Measurements from ENCODE around the gene ZBTB49.
A peak's percentile ranks its signal among the peaks of the same experiment; 100 is the strongest.
"Not testable (repeated sequence)": the region's sequence is repeated elsewhere in the genome, so short reads cannot be mapped to it uniquely, and the experiment has no call there.

Gene ZBTB49, protein sequence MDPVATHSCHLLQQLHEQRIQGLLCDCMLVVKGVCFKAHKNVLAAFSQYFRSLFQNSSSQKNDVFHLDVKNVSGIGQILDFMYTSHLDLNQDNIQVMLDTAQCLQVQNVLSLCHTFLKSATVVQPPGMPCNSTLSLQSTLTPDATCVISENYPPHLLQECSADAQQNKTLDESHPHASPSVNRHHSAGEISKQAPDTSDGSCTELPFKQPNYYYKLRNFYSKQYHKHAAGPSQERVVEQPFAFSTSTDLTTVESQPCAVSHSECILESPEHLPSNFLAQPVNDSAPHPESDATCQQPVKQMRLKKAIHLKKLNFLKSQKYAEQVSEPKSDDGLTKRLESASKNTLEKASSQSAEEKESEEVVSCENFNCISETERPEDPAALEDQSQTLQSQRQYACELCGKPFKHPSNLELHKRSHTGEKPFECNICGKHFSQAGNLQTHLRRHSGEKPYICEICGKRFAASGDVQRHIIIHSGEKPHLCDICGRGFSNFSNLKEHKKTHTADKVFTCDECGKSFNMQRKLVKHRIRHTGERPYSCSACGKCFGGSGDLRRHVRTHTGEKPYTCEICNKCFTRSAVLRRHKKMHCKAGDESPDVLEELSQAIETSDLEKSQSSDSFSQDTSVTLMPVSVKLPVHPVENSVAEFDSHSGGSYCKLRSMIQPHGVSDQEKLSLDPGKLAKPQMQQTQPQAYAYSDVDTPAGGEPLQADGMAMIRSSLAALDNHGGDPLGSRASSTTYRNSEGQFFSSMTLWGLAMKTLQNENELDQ

DNA sequence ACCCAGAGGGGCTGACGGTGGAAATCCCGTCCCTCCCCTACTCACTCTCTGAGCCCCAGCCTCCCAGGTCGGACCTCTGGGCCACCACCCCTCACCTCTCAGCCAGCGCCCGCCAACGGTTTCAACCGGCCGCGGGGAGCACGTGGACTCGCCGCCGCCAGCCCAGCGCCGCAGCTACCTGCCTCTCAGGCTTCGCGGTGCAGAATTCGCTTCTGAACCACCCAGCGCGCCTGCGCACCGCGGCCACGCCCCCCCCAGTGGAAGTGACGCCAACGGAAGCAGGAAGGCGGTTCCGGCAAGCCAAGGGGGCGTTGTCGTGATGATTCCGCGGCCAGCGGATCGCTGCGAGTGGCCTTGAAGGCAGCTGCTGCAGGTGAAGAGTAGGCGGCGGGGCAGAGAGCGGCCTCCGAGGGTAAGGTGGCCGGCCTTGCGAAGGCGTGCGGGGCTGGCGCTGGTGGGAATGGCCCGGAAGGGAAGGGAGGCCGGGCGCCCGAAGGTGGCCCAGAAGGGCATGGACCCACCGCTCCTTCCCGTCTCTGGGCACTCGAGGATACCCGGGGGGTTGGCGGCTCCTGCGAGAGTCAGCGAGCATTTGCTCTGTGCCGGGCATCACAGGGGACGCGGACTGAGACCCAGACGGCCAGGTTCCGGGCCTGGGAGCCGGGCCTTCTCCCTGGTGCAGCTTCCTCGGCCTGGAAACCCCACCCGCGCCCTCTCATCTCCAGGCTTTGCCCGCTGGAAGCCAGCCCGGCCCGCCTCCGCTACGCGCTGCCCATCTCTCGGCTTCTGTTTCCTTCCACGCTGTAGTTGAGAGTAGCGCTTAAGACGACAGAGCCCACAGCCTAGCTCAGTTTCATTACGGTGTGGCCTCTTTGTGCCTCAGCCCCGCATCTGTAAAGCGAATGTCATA is at the start of gene ZBTB49, which contains the start of gene LYAR:
Gene ZBTB49 (plus strand): TSS at position 311 of the 910 bp plus-strand sequence. CDS start 9,695 bp downstream, outside the sequence.
Gene LYAR (minus strand): TSS at position 214 of the 910 bp plus-strand sequence. CDS start 6,412 bp downstream, outside the sequence.
- peak; percentile 59 for DNase-seq (ENCODE audit: low read depth)

DNA sequence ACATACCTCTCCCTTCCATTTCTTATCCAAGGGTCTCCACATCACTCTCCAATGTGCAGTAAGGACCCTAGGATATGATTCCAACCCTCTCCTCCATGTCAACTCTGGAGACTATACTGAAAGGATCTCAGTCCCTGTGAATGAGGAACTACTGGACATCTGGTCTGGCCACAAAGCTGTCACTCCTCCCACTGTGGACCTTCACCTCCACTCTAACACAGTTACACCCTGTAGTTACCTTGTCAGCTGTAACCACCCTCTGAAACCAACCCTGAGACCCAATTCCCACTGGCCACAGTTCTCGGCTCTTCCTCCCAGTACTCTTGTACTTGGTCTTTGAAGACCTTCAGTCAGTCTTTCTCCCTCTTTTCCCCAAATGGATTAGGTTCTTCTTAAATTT is 44.9 kb upstream of the ZBTB49 start:
- no peak for DNase-seq (ENCODE audit: low read depth)

DNA sequence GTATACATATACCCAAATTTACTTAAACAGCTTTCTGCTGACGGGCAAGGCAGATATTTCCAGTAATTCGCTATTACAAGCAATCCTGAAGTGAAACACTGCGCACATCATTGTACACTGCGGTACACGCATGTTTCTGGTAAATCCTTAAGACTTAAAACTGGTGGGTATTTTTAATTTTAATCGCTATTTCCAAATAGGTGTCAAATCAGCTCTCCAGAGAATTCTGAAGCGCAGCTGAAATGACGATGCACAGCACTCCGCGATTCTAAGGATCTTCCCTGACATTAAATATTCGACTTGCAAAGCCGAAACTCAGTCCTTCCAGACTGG is 42.4 kb upstream of the ZBTB49 start:
- no peak for DNase-seq (ENCODE audit: low read depth)

DNA sequence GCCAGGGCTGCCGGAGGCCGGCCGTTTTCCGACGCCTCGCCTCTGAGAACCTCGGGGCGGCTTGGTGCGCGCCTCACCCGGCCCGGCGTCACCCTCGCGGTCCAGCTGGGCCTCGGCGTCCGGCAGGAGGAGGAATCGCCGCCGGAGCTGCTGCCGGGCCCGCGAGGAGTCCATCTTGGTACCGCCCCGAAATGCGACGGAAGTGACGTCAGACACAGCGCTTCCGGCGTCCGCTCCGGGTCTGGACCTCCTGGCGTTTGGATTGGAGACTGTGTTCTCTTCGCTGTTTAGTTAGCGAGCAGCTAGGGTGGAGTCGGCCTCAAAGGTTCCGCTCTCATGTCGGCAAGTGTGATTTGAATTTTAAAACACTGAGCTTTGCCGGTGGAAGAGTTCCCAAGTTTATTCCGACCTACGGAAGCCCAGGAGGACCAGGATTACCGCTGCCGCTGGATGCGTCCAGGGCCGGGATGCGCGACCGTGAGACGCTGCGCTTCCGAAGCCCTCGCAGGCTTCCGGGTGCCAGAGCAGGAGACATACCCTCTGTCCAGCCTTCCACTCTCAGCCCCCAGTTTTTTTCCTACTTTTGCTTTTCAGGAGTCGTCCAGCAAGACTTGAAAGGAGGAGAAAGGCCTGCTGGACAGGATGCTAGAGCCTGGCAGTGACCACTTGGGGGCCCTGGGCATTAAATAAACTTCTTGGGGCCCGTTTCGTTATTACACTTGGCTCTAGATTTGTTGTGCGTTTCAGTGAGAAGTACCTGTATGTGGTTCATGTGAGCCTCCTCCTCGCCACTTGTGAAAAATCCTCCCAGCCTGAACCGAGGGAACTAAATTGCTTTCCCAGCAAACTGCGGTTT is 41.8 kb upstream of the ZBTB49 start, which contains the start of gene TMEM128:
Gene TMEM128 (minus strand): TSS at position 195 of the 856 bp plus-strand sequence. CDS start 21 bp downstream, at position 174.
- DNase-seq (ENCODE audit: low read depth) = peak; percentile 64

DNA sequence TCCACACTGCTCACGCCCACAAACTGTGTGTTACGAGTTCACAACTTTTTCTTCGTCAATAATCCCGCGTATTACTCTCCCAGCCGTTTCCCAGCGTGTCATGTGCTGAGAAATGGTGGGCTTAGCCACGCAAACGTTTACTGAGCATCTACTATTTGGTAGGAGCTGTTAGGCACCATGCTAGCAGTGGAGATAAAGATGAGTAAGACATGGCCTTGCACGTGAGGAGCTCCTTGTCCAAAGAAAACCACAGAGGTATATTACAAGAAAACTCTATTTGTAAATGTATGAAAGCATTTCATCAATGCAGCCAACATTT is 41.2 kb upstream of the ZBTB49 start:
- no peak for DNase-seq (ENCODE audit: low read depth)

DNA sequence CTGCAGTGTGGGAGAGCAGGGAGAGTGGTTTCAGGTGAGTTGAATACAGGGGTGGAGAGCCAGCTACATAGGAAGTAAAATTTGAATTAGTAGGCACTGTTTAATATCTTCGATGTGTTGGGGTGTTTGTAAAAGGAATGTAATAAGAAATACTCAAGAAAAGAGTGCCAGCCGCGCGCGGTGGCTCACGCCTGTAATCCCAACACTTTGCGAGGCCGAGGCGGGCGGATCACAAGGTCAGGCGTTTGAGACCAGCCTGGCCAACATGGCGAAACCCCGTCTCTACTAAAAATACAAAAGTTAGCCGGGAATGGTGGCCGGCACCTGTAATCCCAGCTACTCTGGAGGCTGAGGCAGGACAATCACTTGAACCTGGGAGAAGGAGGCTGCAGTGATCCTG is 40.7 kb upstream of the ZBTB49 start:
- not testable (repeated sequence) for DNase-seq (ENCODE audit: low read depth)

DNA sequence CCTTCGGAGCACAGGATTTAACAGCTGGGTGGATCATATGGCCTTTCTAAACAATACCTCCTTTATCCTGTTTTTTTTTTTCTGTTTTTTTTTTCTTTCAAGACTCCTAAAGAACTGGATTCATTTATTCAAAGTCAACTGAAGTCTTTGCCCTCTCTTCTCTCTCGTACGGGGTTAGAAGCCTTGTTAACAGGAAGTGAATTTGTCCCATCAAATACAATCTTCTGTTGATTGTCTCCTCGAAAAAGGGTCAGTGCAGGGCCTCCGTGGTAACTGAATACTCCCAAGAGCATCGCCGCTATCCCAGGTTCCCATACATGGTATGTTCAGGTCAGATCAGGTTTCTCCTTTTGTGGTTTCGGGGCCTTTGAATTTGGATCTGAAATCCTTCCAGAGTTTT is 40.2 kb upstream of the ZBTB49 start:
- DNase-seq (ENCODE audit: low read depth) = no peak

DNA sequence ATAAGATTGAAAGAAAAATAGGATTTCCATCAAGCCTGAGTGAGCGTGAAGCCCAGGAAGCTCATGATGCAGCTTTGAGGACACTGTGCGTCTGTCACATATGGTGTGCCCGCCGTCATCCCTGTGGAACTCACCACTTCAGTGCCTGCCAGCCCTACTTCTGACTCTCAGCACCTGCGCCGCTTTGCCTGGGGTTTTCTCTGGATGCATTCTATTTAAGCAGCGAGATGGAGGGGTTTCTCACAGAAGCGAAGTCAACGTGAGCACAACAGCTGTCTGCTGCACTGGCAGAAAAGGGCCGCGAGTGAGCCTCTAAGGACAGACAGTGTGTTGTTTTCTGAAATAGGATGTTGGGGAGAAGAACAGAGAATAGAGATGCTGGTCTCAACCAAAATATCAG is 35.9 kb upstream of the ZBTB49 start:
- DNase-seq (ENCODE audit: low read depth) = no peak

DNA sequence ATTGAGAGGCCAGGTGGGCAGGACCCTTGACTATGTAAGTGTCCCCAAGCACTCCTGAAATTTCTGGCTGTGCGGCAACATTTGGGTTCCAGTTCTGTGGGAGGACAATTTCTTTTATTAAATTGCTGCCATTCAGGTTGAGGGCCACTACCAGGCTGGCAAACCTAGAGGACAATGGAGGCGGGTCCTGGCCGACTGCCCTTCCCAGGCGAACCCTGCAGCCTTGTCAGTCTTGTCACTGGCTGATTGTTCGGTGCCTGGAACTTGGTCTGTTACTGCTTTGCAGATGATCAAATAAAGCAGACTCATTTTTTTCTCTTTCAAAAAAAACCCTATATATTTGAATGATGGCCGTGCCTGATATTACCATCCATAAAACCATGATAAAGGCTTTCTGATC is 35.4 kb upstream of the ZBTB49 start:
- no peak for DNase-seq (ENCODE audit: low read depth)

DNA sequence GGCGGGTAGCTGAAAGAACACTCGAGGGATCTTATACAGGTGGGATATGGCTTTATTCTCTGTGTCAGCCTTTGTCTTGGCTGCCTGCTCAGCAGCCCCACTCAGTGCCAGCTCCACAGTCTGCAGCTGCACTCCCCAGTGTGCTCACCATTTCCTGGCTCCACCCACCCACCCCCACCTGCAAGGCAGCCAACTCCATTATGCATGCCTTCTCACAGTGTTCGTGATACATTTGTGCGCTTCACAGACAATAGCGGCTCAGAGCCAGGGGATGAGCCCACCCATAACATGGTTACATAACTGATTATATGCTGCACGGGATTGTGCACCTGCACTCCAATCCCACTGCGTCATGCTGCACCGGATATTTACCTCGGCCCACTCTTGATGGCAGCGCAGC is 33.3 kb upstream of the ZBTB49 start:
- DNase-seq (ENCODE audit: low read depth) = no peak

DNA sequence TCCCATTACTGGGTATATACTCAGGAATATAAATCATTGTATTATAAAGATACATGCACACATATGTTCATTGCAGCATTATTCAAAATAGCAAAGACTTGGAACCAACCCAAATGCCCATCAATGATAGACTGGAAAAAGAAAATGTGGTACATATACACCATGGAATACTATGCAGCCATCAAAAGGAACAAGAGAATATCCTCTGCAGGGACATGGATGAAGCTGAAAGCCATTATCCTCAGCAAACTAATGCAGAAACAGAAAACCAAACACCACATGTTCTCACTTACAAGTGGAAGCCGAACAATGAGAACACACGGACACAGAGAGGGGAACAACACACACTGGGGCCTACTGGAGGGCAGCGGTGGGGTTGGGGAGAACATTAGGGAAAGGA is 32.3 kb upstream of the ZBTB49 start:
- not testable (repeated sequence) for DNase-seq (ENCODE audit: low read depth)

DNA sequence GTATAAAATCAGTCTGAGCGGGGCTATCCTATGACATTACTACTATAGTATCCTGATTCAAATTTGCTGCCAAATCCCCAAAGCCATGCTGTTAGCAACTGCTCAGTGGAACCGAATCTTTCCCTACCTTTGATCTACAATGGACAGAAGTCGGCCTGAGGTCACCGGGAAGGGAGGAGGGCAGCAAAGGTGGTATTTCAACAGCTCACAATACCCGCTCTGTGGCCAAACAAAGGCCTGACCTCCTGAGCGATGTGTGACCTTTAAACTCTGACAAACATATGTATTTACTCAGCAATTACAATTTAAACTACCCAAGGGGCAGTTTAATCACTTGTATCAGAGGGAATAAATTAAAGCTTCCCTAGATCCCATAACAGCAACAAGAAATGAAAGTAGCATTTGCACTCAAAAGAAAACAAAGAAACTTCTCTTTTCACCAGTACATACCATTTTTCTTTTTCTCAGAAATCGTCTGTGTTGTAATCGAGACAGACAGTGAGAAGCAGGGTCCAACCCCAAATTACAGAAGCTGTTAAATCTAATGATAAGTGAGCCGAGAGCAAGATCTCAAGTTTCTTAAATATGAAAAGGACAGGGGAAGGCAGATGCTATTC is 30.5 kb upstream of the ZBTB49 start:
- no peak for DNase-seq (ENCODE audit: low read depth)

DNA sequence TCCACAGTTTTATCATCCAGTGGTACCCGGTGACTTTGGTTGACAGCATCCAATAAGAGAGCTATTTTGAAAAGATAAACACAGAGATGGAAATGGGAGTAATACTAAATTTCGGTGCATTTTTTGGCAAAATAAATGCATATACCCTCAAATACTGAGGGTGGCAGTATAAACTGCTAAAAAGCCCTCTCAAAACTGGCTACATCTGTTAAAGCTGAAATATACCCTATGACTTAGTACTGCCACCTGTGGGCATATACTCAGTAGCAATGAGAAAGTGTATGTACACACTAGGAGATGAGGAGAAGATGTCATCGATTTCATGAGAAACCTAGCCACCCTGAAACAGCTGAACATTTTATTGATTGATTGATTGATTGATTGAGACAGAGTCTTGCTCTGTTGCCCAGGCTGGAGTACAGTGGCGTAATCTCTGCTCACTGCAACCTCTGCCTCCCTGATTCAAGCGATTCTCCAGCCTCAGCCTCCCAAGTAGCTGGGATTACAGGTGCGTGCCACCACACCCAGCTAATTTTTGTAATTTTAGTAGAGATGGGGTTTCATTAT is 29.8 kb upstream of the ZBTB49 start:
- no peak for DNase-seq (ENCODE audit: low read depth)

DNA sequence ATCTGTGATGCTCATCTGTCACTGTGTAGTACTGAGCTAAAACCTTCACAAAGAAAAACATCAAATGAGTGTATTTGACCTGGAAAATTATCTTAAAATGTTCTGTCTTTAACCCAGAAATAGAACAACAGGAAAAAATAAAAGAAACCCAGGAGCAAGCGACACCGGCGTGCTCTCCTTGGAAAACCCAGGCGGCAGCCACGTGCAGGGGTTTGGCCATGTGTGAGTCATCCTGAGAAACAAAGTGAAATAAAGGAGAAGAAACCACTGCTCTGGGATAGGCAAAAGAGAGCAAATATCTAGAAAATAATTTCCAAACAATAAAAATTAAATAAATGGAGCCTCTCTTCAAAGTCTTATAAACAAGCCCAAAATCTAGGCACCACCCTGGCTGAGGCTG is 22.1 kb upstream of the ZBTB49 start:
- no peak for DNase-seq (ENCODE audit: low read depth)

DNA sequence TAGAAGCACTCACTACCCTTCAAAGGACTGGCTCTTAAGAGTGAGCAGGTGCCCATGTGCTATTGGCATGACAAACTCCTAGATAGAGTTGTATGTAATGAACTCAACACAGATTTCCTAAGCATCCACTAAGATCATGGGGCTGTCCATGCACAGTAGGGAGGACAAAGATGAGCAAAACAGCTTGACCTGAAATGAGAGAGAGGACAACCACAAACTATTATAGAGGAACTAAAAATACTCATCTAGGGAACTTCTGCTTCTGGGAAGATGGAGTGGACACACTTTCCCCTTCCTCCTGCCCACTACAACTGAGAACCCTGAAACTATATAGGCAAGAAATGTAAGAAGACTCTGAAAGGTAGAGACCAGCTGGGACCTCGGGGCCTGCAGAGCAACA is 21.3 kb upstream of the ZBTB49 start:
- no peak for DNase-seq (ENCODE audit: low read depth)

DNA sequence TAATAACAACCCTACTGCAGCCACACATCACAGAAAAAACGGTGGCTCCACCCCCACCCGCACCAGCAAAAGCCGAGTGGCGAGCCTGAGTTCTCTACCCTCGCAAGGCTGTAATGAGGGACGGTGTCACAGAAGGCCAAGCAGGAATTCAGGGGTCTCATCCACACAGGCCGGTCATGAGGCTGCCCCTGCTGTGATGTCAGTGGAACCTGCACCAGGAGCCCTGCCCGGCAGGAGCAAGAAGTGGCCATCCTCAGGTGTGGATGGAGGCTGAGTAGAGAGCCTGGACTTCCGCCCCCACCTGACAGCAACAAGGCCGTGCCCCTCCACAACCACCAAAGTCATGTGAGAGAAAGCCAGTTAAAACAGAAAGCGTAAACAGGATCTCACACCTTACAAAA is 20.7 kb upstream of the ZBTB49 start:
- DNase-seq (ENCODE audit: low read depth) = no peak

DNA sequence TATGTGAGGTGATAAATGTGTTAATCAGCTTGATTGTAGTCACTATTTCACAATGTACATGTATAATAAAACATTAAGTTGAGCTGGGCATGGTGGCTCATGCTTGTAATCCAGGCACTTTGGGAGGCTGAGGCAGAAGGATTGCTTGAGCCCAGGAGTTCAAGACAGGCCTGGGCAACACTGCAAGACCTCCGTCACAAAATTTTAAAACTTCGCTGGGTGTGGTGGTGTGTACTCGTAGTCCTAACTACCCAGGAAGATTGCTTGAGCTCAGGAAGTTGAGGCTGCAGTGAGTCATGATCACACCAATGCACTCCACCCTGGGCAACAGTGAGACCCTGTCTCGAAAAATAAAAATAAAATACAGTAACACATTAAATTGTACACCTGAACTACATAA is 20.2 kb upstream of the ZBTB49 start:
- no peak for DNase-seq (ENCODE audit: low read depth)

DNA sequence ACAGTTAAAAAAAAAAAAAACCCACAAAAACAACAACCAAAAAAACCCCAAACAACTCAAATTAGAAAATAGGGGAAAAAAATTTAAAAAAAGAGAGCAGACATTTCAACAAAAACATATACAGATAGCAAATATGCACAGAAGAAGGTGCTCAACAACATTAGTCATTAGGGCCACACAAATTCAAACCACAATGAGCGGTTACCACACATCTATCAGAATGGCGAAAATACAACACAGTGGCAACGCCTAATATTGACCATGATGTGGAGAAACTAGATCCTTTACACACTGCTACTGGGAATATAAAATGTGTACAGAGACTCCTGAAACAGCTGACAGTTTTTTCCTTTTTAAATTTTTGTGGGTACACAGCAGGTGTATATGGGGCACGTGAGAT is 19.5 kb upstream of the ZBTB49 start:
- DNase-seq (ENCODE audit: low read depth) = no peak

DNA sequence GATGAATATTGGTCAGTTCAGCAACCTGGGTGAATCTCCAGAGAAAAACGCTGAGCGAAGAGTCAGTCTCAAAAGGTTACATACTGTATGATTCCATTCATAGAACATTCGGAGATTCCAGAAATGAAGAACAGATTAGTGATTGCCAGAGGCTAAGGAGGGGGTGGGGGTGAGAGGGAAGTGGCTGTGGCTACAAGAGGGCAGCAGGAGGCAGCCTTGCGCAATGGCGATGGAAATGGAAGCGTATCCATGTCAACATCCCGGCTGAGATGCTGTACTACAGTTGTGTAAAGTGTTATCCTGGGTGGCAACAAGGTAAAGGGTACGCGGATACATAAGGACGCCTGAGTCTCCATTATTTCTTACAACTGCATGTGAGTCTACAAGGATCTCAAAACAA is 18.1 kb upstream of the ZBTB49 start:
- DNase-seq (ENCODE audit: low read depth) = no peak

DNA sequence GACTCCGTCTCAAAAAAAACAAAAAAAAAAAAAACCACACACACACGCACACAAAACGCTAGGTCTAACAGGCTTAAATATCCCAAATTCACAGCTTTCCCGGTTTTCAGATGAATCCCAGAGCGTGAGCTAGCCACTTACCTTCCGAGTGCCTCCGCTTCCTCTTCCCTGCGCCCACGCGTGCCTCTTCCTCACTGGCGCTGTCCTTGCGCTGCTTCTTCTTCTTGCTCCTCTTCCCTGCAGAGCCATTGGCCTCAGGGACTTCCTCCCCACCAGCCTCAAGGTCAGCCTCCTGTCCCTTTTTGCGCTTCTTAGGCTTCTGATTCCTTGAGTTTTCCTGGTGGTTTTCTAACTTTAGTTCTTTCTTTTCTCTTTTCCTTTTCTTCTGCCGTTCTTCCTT is 15.8 kb upstream of the ZBTB49 start:
- DNase-seq (ENCODE audit: low read depth) = no peak

DNA sequence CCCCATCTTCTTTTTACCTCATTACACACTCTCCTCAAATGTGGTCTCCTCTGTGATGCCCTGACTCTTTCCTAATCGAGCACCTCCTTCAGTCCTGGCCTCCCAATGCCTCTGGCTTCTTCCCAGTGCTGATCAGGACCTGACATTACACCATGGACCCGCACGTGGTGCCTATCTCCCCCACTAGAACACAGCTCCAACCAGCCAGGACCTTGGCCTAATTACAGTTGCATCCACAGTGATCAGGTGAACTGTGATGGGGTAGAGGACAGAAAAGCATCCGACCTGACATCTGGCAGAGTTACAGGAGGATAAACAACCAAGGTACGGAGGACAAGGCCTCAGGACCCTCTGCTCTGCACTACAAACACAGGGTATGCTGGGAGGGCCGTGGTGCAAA is 12.5 kb upstream of the ZBTB49 start:
- no peak for DNase-seq (ENCODE audit: low read depth)
